ENCODE results near the gene FAM120A. TPM values are rescaled to one million over a fixed set of nuclear protein-coding genes. Genes with fewer than 3 reads are reported as not detected.

The FAM120A gene
- total RNA-seq, 1 experiment from 2014 or later: 89.6 TPM

DNA sequence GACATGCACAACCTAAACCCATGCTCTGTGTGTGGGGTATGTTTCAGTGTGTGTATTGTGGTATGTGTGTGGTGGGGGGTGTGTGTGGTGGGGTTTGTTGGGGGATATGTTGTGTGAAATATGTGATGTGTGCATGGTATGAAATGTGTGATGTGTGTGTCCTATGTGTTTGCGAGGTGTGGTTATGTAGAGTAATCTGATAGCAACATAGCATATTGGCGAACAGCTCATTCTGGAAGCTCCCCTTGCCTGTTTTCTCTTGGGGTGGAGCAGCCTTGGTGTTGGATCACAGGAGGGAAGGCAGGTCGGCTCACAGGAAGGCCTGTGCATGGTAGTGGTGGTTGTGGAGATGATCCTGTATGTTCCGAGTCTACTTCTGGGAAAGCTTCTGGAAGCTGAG, 89.5 kb downstream of the FAM120A start:
- no peak overlapping the region for H3K4me2 ChIP-seq (ENCODE audit: low read length)
- H3K9me2 ChIP-seq (replicated peaks; ENCODE audit: low read length): no peaks in the 10 kb centered on the region
- ChIA-PET CTCF (no interaction called here), POLR2A (ENCODE audit: unreplicated experiment) (no interaction called here)
- H3K9ac ChIP-seq (ENCODE audit: low read length): no peak overlapping the region
- BruUV-seq (replicated peaks): no TSS peak
- intact Hi-C loops (cut with micrococcal nuclease): no loop called here
- DNase-seq (no peak), ATAC-seq (no peak)
- TF ChIP-seq EZH2 (IDR thresholded peaks at IDR 0.05; ENCODE audit: low read length, unreplicated experiment) (no peak), EZH2phosphoT487 (IDR thresholded peaks at IDR 0.05; ENCODE audit: borderline replicate concordance, low read length) (no peak)
- TF ChIP-seq, protein P1, sequence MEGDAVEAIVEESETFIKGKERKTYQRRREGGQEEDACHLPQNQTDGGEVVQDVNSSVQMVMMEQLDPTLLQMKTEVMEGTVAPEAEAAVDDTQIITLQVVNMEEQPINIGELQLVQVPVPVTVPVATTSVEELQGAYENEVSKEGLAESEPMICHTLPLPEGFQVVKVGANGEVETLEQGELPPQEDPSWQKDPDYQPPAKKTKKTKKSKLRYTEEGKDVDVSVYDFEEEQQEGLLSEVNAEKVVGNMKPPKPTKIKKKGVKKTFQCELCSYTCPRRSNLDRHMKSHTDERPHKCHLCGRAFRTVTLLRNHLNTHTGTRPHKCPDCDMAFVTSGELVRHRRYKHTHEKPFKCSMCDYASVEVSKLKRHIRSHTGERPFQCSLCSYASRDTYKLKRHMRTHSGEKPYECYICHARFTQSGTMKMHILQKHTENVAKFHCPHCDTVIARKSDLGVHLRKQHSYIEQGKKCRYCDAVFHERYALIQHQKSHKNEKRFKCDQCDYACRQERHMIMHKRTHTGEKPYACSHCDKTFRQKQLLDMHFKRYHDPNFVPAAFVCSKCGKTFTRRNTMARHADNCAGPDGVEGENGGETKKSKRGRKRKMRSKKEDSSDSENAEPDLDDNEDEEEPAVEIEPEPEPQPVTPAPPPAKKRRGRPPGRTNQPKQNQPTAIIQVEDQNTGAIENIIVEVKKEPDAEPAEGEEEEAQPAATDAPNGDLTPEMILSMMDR (conservative IDR thresholded peaks at IDR 0.05; ENCODE audit: low read depth, low read length): no peak
- no peaks in the 10 kb centered on the region for H3K79me2 ChIP-seq (ENCODE audit: low read length)
- H3F3A ChIP-seq (ENCODE audit: low read length, unreplicated experiment): no peaks in the 10 kb centered on the region
- H3K4me3 ChIP-seq (ENCODE audit: low read length): no peak overlapping the region
- peaks cover 11% of the 10 kb centered on the region for H3K36me3 ChIP-seq (ENCODE audit: low read depth, low read length)
- H4K20me1 ChIP-seq (ENCODE audit: low read length): no peaks in the 10 kb centered on the region
- H2AFZ ChIP-seq (ENCODE audit: low read length): no peak overlapping the region
- H3K9me3 ChIP-seq (ENCODE audit: low read length): no peaks in the 10 kb centered on the region
- no peaks in the 10 kb centered on the region for H3K27me3 ChIP-seq (ENCODE audit: low read length)
- no peak overlapping the region for H3K27ac ChIP-seq (ENCODE audit: low read length)
- no peaks in the 10 kb centered on the region for H3K4me1 ChIP-seq (ENCODE audit: insufficient read depth, low read length)

DNA sequence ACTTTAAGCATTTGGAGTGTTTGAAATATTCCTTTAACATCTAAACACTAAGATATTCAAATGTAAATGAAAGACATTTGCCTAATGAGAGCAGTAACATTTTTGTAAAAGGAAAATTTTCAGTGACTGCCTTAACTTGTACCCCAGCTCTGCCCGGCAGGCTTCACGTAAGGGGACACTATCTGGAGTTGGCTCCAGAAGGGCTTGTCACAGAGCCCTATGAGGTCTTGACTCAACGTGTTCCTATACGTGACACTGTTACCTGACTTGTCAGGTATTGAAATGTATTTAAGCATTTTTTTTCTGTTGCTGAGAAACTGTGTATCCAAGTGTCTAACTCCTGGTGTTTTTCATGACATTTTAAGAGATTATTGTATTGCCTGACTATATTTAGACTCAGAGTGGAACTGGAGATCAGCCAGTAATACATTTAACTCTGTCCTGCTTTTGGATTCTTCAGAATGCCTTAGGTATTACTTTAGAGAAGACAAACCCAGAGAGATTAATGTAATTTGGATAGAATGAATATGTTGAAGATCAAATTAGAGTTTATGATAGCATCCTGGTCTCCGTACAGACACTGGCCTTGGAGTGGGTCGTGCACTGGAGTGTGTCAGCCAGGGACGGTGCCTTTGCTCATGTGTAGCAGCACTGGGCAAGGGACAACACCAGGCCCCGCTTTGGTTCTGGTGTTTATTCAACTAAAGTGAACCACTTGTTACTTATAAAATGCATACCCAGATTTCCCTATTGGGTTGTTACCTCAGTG, 90.3 kb downstream of the FAM120A start:
- DNase-seq: no peak
- no peak overlapping the region for H3K4me2 ChIP-seq (ENCODE audit: low read length)
- no TSS peak for BruUV-seq (replicated peaks)
- H3K79me2 ChIP-seq (ENCODE audit: low read length): no peaks in the 10 kb centered on the region
- no peak overlapping the region for H3K27ac ChIP-seq (ENCODE audit: low read length)
- H3K9ac ChIP-seq (ENCODE audit: low read length): no peak overlapping the region
- intact Hi-C loops (cut with micrococcal nuclease): no loop called here
- H3F3A ChIP-seq (ENCODE audit: low read length, unreplicated experiment): no peaks in the 10 kb centered on the region
- ATAC-seq: no peak
- no peak overlapping the region for H3K4me3 ChIP-seq (ENCODE audit: low read length)
- no peaks in the 10 kb centered on the region for H3K9me3 ChIP-seq (ENCODE audit: low read length)
- H2AFZ ChIP-seq (ENCODE audit: low read length): no peak overlapping the region
- no peaks in the 10 kb centered on the region for H3K9me2 ChIP-seq (replicated peaks; ENCODE audit: low read length)
- CTCF ChIA-PET: no interaction called here
- no peaks in the 10 kb centered on the region for H4K20me1 ChIP-seq (ENCODE audit: low read length)
- no peaks in the 10 kb centered on the region for H3K27me3 ChIP-seq (ENCODE audit: low read length)
- TF ChIP-seq, protein P1 (conservative IDR thresholded peaks at IDR 0.05; ENCODE audit: low read depth, low read length): no peak
- no peak for TF ChIP-seq EZH2phosphoT487 (IDR thresholded peaks at IDR 0.05; ENCODE audit: borderline replicate concordance, low read length)
- TF ChIP-seq EZH2 (IDR thresholded peaks at IDR 0.05; ENCODE audit: low read length, unreplicated experiment): no peak
- H3K4me1 ChIP-seq (ENCODE audit: insufficient read depth, low read length): no peaks in the 10 kb centered on the region
- POLR2A ChIA-PET (ENCODE audit: unreplicated experiment): no interaction called here
- H3K36me3 ChIP-seq (ENCODE audit: low read depth, low read length): peaks cover 6% of the 10 kb centered on the region; the same call in 1 of the 2 replicates

DNA sequence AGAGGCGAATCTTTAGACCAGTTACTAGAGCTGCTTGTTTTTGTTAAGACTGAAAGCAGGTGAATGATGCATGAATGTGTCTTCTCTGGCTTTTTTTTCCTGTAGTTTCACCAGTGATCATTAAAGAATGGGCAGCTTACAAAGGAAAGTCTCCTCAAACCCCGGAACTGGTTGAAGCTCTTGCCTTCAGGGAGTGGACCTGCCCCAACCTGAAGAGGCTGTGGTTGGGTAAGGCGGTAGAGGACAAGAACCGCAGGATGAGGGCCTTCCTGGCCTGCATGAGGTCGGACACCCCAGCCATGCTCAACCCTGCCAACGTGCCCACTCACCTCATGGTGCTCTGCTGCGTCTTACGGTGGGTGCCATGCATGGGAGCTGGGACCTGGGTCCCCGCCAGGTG, 91.6 kb downstream of the FAM120A start:
- peaks cover 6% of the 10 kb centered on the region; the same call in 1 of the 2 replicates for H3K36me3 ChIP-seq (ENCODE audit: low read depth, low read length)
- no peak for ATAC-seq
- BruUV-seq (replicated peaks): no TSS peak

More for the DNA sequence above, 91.6 kb downstream of the FAM120A start:
- Histone ChIP-seq H3K27ac (ENCODE audit: low read length) (no peak overlapping the region), H3K4me2 (ENCODE audit: low read length) (no peak overlapping the region), H3K9me2 (replicated peaks; ENCODE audit: low read length) (no peaks in the 10 kb centered on the region), H3K4me3 (ENCODE audit: low read length) (no peak overlapping the region), H2AFZ (ENCODE audit: low read length) (no peak overlapping the region), H3K4me1 (ENCODE audit: insufficient read depth, low read length) (no peaks in the 10 kb centered on the region), H3F3A (ENCODE audit: low read length, unreplicated experiment) (no peaks in the 10 kb centered on the region), H3K9me3 (ENCODE audit: low read length) (no peaks in the 10 kb centered on the region), H3K27me3 (ENCODE audit: low read length) (no peaks in the 10 kb centered on the region), H4K20me1 (ENCODE audit: low read length) (no peaks in the 10 kb centered on the region), H3K9ac (ENCODE audit: low read length) (no peak overlapping the region), H3K79me2 (ENCODE audit: low read length) (no peaks in the 10 kb centered on the region)
- no peak for DNase-seq
- TF ChIP-seq, protein P1 (conservative IDR thresholded peaks at IDR 0.05; ENCODE audit: low read depth, low read length): no peak
- no peak for TF ChIP-seq EZH2phosphoT487 (IDR thresholded peaks at IDR 0.05; ENCODE audit: borderline replicate concordance, low read length)
- ChIA-PET POLR2A (ENCODE audit: unreplicated experiment) (no interaction called here), CTCF (no interaction called here)
- intact Hi-C loops (cut with micrococcal nuclease): no loop called here

Measured in PC-3 (cell line).